ENCODE results near the gene ANKMY2. TPM values are rescaled to one million over a fixed set of nuclear protein-coding genes. Genes with fewer than 3 reads are reported as not detected.

Gene ANKMY2
- total RNA-seq, result 6.7 and 9.9 TPM in 2 replicates

DNA sequence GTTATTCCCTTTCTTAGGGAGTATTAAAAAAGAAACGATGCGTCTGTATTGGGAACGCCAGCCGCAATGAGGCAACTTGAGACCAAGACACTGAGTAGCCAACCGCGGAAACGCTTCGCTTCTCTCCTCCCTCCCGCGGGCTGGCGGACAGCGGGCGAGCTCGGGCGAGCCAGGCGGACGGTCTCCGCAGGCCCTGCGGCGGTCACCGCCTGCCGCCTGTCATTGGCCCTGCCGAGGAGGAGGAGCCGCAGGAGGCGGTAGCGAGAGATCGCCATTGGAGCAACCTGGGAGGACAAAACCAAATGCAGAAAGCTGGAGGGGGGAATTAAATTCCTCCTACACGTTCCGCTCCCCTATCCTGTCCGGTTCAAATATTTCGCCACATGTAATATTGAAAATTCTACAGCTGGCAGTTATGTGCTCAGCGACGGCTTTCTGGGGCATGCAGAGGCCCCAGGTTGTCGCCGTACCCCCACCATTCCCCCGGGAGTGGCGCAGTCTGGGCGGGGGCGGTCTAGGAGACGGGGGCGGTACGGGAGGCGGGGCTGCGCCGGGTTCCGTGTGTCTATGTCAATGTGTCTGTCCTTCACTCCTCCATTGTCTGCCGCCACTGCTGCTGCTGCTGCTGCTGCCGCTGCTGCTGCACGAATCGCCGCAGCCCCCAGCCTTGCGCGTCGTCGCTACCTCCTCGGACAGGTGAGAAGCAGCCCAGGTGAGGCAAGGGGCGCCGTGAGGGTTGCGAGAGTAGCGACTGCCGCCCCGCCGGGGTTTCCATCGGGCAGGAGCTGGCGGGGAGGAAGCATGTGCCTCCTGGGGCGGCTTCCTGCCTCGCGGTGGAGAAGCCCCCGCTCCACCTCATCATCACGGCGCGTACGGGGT is at the start of gene ANKMY2, which contains the start of gene BZW2:
Gene ANKMY2, minus strand, starts transcription at position 162 of the 879 bp plus-strand sequence. CDS start 181 bp downstream, outside the sequence.
Gene BZW2, plus strand, starts transcription at position 589 of the 879 bp plus-strand sequence. CDS start 19,263 bp downstream, outside the sequence.

Other genes with a start within 250 kb of the ANKMY2 start
- 0.33 and 0.85 TPM in 2 replicates for gene CRPPA, start 224.2 kb downstream of the ANKMY2 start, total RNA-seq
- gene SOSTDC1, start 180.0 kb downstream of the ANKMY2 start, total RNA-seq, result 1.1 and 2.1 TPM in 2 replicates
- gene LRRC72, start 118.9 kb downstream of the ANKMY2 start, total RNA-seq, result not detected in 2 replicates
- gene BZW2, start 427 bp upstream of the ANKMY2 start, total RNA-seq, result 132 and 142 TPM in 2 replicates
- gene TSPAN13, start 108.0 kb upstream of the ANKMY2 start, total RNA-seq, result 33.9 and 35.8 TPM in 2 replicates
- 69.2 and 131 TPM in 2 replicates for gene AGR2, start 159.2 kb upstream of the ANKMY2 start, total RNA-seq
- not detected in 2 replicates for gene AGR3, start 236.2 kb upstream of the ANKMY2 start, total RNA-seq